GM19468 (cell line): ENCODE data around the gene CBX2.
A peak's percentile ranks its signal among the peaks of the same experiment; 100 is the strongest.

Experiments
- ATAC-seq: cut with Tn5 transposase; IDR thresholded peaks from one replicate; pipeline ENCODE4 v1.9.1; 2021; ENCODE audit warnings: mild to moderate bottlenecking, moderate library complexity, moderate number of reproducible peaks; ENCODE audit not compliant: unreplicated experiment; ENCODE audit errors: extremely low read depth

Gene CBX2

GRCh38 chr17:79777894-79778503, at the start of gene CBX2:
Gene CBX2 (plus strand): TSS chr17:79778148. CDS start chr17:79778236, 88 bp downstream.
- peak; percentile 41 for ATAC-seq

GRCh38 chr17:79728169-79728907, 49.6 kb upstream of the CBX2 start:
- ATAC-seq, result peak; percentile 32

- no peak for ATAC-seq
Measured at GRCh38 chr17:79728908-79729471, 49.0 kb upstream of the CBX2 start.

GRCh38 chr17:79729761-79730160, 48.2 kb upstream of the CBX2 start:
- ATAC-seq, result no peak

GRCh38 chr17:79730437-79730768, 47.5 kb upstream of the CBX2 start:
- ATAC-seq, result no peak

GRCh38 chr17:79730769-79731483, 47.0 kb upstream of the CBX2 start, which contains the start of gene ENPP7:
Gene ENPP7 (plus strand): TSS chr17:79730943. CDS start chr17:79731140, 197 bp downstream.
- ATAC-seq, result no peak

- ATAC-seq, result no peak
Measured at GRCh38 chr17:79732254-79732653, 45.7 kb upstream of the CBX2 start.

GRCh38 chr17:79732804-79733691, 44.9 kb upstream of the CBX2 start:
- ATAC-seq, result no peak

- ATAC-seq, result no peak
Measured at GRCh38 chr17:79733692-79734070, 44.3 kb upstream of the CBX2 start.

GRCh38 chr17:79735096-79735495, 42.9 kb upstream of the CBX2 start:
- no peak for ATAC-seq

GRCh38 chr17:79737046-79737921, 40.7 kb upstream of the CBX2 start:
- ATAC-seq, result no peak

GRCh38 chr17:79737922-79738578, 39.9 kb upstream of the CBX2 start:
- no peak for ATAC-seq

GRCh38 chr17:79738643-79739042, 39.3 kb upstream of the CBX2 start:
- ATAC-seq, result no peak

GRCh38 chr17:79739148-79740062, 38.5 kb upstream of the CBX2 start:
- no peak for ATAC-seq

GRCh38 chr17:79740413-79740812, 37.5 kb upstream of the CBX2 start:
- no peak for ATAC-seq

GRCh38 chr17:79741401-79741750, 36.6 kb upstream of the CBX2 start:
- no peak for ATAC-seq

- ATAC-seq, result no peak
Measured at GRCh38 chr17:79741751-79742588, 36.0 kb upstream of the CBX2 start.
